ENCODE results near the gene REV1.

Gene REV1

GRCh38 chr2:99354070-99354469 lies 135.7 kb downstream of the REV1 start:
- DNase-seq (ENCODE audit: low read depth in 2 of 2): no peak

Data from stimulated activated CD4-positive, alpha-beta T cell treated with anti-CD3 and anti-CD28 coated beads, Interleukin-1b, Interleukin-23, amount 100 ng/mL, for 1 hour (primary cell).